NT2/D1 (cell line): ENCODE measurements around the gene TERB2.
"Not testable (repeated sequence)": the region's sequence is repeated elsewhere in the genome, so short reads cannot be mapped to it uniquely, and the experiment has no call there.

Experiments used
- DNase-seq: peaks from one replicate; pipeline ENCODE4 v3.0.0-alpha.2; 2011; ENCODE audit warnings: low read depth, low spot score
- H3K27me3 ChIP-seq: 2 replicates; pipeline ENCODE4 v1.6.0; 2011; ENCODE audit warnings: mild to moderate bottlenecking; ENCODE audit not compliant: insufficient read length, insufficient read depth
- H3K36me3 ChIP-seq: 2 replicates; pipeline ENCODE4 v1.6.1; 2011; ENCODE audit warnings: mild to moderate bottlenecking, low read length, mixed read lengths; ENCODE audit not compliant: insufficient read depth, insufficient read length
- H3K4me1 ChIP-seq: 2 replicates; pipeline ENCODE4 v1.5.1; 2011; ENCODE audit not compliant: insufficient read depth, insufficient read length
- H3K4me3 ChIP-seq: 2 replicates; pipeline ENCODE4 v1.5.1; 2011; ENCODE audit warnings: low read depth; ENCODE audit not compliant: insufficient read length
- H3K9ac ChIP-seq: 2 replicates; pipeline ENCODE4 v1.6.0; 2011; ENCODE audit warnings: low read depth; ENCODE audit not compliant: insufficient read length
- H3K9me3 ChIP-seq: 2 replicates; pipeline ENCODE4 v1.5.1; 2011; ENCODE audit warnings: mild to moderate bottlenecking, low read length; ENCODE audit not compliant: insufficient read depth
- SUZ12 ChIP-seq: IDR thresholded peaks from 2 replicates; pipeline ENCODE4 v1.6.1; 2011; ENCODE audit not compliant: insufficient read length, insufficient read depth; ENCODE audit errors: extremely low read depth
- YY1 ChIP-seq: IDR thresholded peaks from 2 replicates; pipeline ENCODE4 v1.6.1; 2011; ENCODE audit not compliant: insufficient read length, insufficient read depth
- ZNF274 ChIP-seq: IDR thresholded peaks from 2 replicates; pipeline ENCODE4 v1.6.1; 2011; ENCODE audit warnings: mild to moderate bottlenecking, low read depth, low read length

TERB2 gene

DNA sequence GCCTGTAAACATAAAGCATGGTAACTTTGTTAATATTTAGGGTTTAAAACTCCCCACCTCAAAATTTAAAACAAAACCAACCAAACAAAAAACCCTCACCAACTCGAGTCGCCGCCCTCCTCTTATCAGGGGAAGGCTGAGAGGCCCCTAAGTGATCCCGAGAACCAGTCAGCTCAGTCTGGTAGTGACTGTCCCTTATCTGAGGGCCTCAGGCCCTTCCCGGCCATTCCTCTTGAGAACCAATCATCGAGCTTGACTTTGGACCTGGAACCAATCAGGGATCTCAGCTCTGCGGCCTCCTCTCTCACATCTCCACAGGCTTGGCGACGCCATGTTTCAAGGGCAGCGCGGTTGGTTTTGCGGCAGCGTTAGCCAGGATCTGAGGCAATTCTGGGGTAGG, at the start of gene TERB2:
Gene TERB2, plus strand, starts transcription at position 300 of the 400 bp plus-strand sequence. Its CDS starts 32 bp downstream, at position 332.
- no peak for DNase-seq
- H3K9me3 ChIP-seq, result no peaks in the 10 kb centered on the region
- TF ChIP-seq YY1 (no peak), SUZ12 (no peak), ZNF274 (no peak)
- no peak within 1 kb of the TSS for H3K9ac ChIP-seq
- H3K4me3 ChIP-seq, result no peak within 1 kb of the TSS
- no peaks in the 10 kb centered on the region for H3K4me1 ChIP-seq
- H3K27me3 ChIP-seq, result no peaks in the 10 kb centered on the region
- no peaks in the 10 kb centered on the region for H3K36me3 ChIP-seq

GRCh38 chr15:44909423-44909822, 47.1 kb upstream of the TERB2 start:
- TF ChIP-seq YY1, result no peak
- TF ChIP-seq ZNF274, result no peak
- TF ChIP-seq SUZ12, result no peak
- Histone ChIP-seq H3K36me3 (no peaks in the 10 kb centered on the region), H3K4me1 (no peaks in the 10 kb centered on the region), H3K9me3 (peaks cover 4% of the 10 kb centered on the region; the same call in 1 of the 2 replicates), H3K27me3 (no peaks in the 10 kb centered on the region), H3K4me3 (no peak overlapping the region), H3K9ac (no peak overlapping the region)
- no peak for DNase-seq

DNA sequence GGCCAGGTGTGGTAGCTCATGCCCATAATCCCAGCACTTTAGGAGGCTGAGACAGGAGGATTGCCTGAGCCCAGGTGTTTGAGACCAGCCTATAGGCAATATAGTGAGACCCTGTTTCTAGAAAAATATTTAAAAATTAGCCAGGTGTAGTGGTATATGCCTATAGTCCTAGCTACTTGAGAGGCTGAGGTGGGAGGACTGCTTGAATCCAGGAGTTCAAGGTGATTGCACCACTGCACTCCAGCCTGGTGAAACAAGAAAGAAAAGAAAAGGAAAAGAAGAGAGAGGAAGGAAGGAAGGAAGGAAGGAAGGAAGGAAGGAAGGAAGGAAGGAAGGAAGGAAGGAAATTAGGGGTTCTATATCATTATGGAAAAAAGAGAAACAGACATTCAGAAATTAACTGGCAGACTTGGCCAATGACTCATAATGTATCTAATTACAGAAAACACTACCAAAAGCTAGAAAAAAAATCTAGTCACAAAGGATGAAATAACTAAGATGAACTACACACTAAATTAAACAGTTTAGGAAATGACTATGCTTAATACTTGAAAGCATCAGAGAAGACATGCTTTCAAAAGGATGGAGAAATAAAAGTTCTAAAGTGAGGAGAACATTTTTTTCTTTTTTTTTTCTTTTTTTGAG, 45.4 kb upstream of the TERB2 start:
- peaks cover 4% of the 10 kb centered on the region; the same call in 1 of the 2 replicates for H3K9me3 ChIP-seq
- TF ChIP-seq SUZ12 (no peak), YY1 (no peak), ZNF274 (no peak)
- no peaks in the 10 kb centered on the region for H3K27me3 ChIP-seq
- no peaks in the 10 kb centered on the region for H3K36me3 ChIP-seq
- H3K9ac ChIP-seq, result no peak overlapping the region
- DNase-seq, result no peak
- H3K4me3 ChIP-seq, result no peak overlapping the region
- no peaks in the 10 kb centered on the region for H3K4me1 ChIP-seq

DNA sequence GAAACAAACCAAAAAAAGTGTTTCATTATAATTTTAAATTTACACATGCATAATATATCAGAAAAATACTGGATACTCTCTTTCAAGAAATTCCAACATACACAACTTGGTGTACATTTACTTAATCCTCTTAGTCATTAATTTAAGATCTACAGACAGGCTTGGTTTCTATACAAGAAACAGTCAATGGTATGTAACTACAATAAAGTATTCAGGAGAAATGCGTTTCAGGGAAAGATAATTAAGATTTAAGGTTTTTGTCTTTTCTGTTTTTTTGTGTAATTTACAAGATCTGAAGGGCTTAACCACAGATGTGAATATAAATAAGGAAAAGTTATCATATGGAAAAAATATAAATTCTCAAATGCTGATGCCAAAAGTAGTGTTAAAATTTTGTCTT, 44.3 kb upstream of the TERB2 start:
- not testable (repeated sequence) for H3K9ac ChIP-seq, H3K36me3 ChIP-seq, H3K4me1 ChIP-seq, DNase-seq, H3K27me3 ChIP-seq, H3K9me3 ChIP-seq, H3K4me3 ChIP-seq

GRCh38 chr15:44912974-44913448, 43.5 kb upstream of the TERB2 start:
- not testable (repeated sequence) for H3K27me3 ChIP-seq, DNase-seq, H3K4me1 ChIP-seq, H3K36me3 ChIP-seq, H3K4me3 ChIP-seq, H3K9ac ChIP-seq, H3K9me3 ChIP-seq

- no peak overlapping the region for H3K4me3 ChIP-seq
- TF ChIP-seq ZNF274 (no peak), SUZ12 (no peak), YY1 (no peak)
- DNase-seq, result no peak
- H3K4me1 ChIP-seq, result no peaks in the 10 kb centered on the region
- peaks cover 2% of the 10 kb centered on the region; the same call in 1 of the 2 replicates for H3K9me3 ChIP-seq
- no peak overlapping the region for H3K9ac ChIP-seq
- no peaks in the 10 kb centered on the region for H3K27me3 ChIP-seq
- H3K36me3 ChIP-seq, result no peaks in the 10 kb centered on the region
Measured at GRCh38 chr15:44918136-44918535, 38.4 kb upstream of the TERB2 start.

DNA sequence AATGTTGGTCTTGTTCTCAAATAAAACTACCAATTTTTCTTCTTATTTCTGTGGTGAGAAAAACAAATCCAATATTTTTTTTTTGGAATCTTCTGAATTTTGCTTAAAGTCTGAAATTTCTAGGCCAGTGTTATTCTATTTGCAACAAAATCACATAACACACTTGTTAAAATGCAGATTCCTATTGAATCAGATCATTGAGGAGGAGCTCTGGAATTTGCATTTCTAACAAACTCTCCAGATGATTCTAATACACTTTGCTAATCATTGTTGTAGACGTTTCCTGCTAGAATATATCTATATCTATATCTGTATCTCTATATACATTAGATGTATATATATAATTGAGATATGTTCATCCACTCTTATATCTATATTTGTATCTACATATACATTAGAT, 27.8 kb upstream of the TERB2 start:
- not testable (repeated sequence) for H3K9ac ChIP-seq, H3K9me3 ChIP-seq, H3K4me1 ChIP-seq, H3K27me3 ChIP-seq, H3K36me3 ChIP-seq, H3K4me3 ChIP-seq, DNase-seq

DNA sequence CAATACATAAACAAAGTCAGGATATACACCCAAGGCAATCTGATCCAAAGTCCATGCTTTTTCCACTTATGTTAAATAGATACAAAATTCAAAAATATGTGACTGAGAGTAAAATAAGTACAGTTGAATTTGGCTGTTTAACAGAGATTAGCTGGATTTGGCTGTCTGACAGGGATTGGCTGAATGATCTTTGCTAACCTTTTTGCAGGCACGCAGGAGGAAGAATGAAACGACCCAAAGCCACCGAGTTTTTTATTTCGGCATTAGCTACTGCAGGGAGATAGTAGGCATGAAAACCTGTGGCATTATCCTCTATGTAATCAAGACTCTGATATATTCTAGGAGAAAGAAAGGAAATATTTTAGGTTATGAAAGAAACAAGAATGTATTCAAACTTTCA, 26.2 kb upstream of the TERB2 start:
- not testable (repeated sequence) for H3K9ac ChIP-seq, H3K9me3 ChIP-seq, H3K4me3 ChIP-seq, H3K27me3 ChIP-seq, DNase-seq, H3K4me1 ChIP-seq, H3K36me3 ChIP-seq

DNA sequence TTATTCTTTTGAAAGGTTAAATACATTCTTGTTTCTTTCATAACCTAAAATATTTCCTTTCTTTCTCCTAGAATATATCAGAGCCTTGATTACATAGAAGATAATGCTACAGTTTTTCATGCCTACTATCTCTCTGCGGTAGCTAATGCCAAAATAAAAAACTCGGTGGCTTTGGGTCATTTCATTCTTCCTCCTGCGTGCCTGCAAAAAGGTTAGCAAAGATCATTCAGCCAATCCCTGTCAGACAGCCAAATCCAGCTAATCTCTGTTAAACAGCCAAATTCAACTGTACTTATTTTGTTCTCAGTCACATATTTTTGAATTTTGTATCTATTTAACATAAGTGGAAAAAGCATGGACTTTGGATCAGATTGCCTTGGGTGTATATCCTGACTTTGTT, 1.8 kb downstream of the TERB2 start:
- not testable (repeated sequence) for DNase-seq, H3K27me3 ChIP-seq, H3K36me3 ChIP-seq, H3K4me3 ChIP-seq, H3K9ac ChIP-seq, H3K9me3 ChIP-seq, H3K4me1 ChIP-seq
